A549 (cell line): ENCODE data around the gene ODAD2. TPM values are rescaled to one million over a fixed set of nuclear protein-coding genes. Genes with fewer than 3 reads are reported as not detected.

Source experiments
- ATAC-seq, 2 experiments: fragments of 200-7000 bp in 1 of 2; fragments of >200 bp in 1 of 2; cut with Nextera tagmentation in 1 of 2; cut with Tn5 transposase in 1 of 2; 3 replicates each; pipeline versions ENCODE4 v1.8.0 to v1.9.1; 2018 to 2020; ENCODE audit warnings: mild to moderate bottlenecking in 1 of 2, moderate library complexity in 1 of 2
- CTCF ChIA-PET: fragments of 300-600 bp; sonication (Branson Sonifier 250); formaldehyde crosslinking; extraction: SDS; loops from one replicate; lab custom pipeline; 2021; ENCODE audit warnings: antibody characterized with exemption, inconsistent platforms; lab: Yijun Ruan, JAX
- POLR2A ChIA-PET: fragments of 350-600 bp; formaldehyde crosslinking; extraction: SDS; loops from one replicate; lab custom pipeline; 2021; ENCODE audit warnings: antibody characterized with exemption, inconsistent platforms; lab: Yijun Ruan, JAX
- DNase-seq, 2 experiments: peaks; one replicate each; pipeline versions ENCODE4 v3.0.0 to v3.0.0-alpha.2; 2011 to 2016; ENCODE audit warnings: low read depth in 1 of 2, low spot score in 1 of 2
- FAIRE-seq: peaks from 2 replicates; lab custom pipeline; 2011; peaks lifted over from hg19 to GRCh38; lab: Jason Lieb, UNC
- H3K27ac ChIP-seq, 2 experiments: fragments of >200 bp; sonication (Bioruptor Twin); formaldehyde crosslinking; 3 replicates each; pipeline ENCODE4 v1.5.1; 2016 to 2017
- H3K4me1 ChIP-seq: fragments of >200 bp; sonication (Bioruptor Twin); formaldehyde crosslinking; 3 replicates; pipeline ENCODE4 v1.6.1; 2016
- H3K4me2 ChIP-seq: fragments of >200 bp; sonication (Bioruptor Twin); formaldehyde crosslinking; 3 replicates; pipeline ENCODE4 v1.6.1; 2016
- H3K4me3 ChIP-seq: fragments of >200 bp; sonication (Bioruptor Twin); formaldehyde crosslinking; 3 replicates; pipeline ENCODE4 v1.5.1; 2016
- H3K9me3 ChIP-seq: fragments of >200 bp; sonication (Bioruptor Twin); formaldehyde crosslinking; 3 replicates; pipeline ENCODE4 v1.6.1; 2016
- BHLHE40 ChIP-seq: IDR thresholded peaks from 2 replicates; pipeline ENCODE4 v1.6.1; 2012; ENCODE audit warnings: low read depth, low read length, inconsistent platforms
- CBX8 ChIP-seq: fragments of 200-600 bp; sonication (generic); IDR thresholded peaks from 2 replicates; pipeline ENCODE4 v1.6.1; 2016
- CEBPB ChIP-seq, 2 experiments: fragments of >200 bp in 1 of 2; sonication (Bioruptor Twin) in 1 of 2; formaldehyde crosslinking in 1 of 2; IDR thresholded peaks; 2 replicates each; pipeline ENCODE4 v1.6.1; 2012 to 2016
- CHD2 ChIP-seq: fragments of 150-350 bp; IDR thresholded peaks from 2 replicates; pipeline ENCODE4 v1.6.1; 2014; ENCODE audit warnings: low read length; ENCODE audit not compliant: partially characterized antibody
- EP300 ChIP-seq, 2 experiments: fragments of >200 bp; sonication (Bioruptor Twin); formaldehyde crosslinking; IDR thresholded peaks; 2 replicates in 1 of 2; 3 replicates in 1 of 2; pipeline ENCODE4 v1.6.1; 2016 to 2017
- FOSB ChIP-seq: fragments of 250-450 bp; sonication (Bioruptor Pico); IDR thresholded peaks from 2 replicates; pipeline ENCODE4 v1.5.0; 2020; ENCODE audit warnings: mild to moderate bottlenecking, moderate library complexity
- GATA3 ChIP-seq: IDR thresholded peaks from 2 replicates; pipeline ENCODE4 v1.6.1; 2012; ENCODE audit warnings: borderline replicate concordance
- HDAC2 ChIP-seq: fragments of 200-600 bp; sonication (generic); IDR thresholded peaks from 2 replicates; pipeline ENCODE4 v1.6.1; 2016
- HOXA7 ChIP-seq: fragments of 250-450 bp; sonication (Bioruptor Pico); IDR thresholded peaks from 2 replicates; pipeline ENCODE4 v1.5.0; 2020; ENCODE audit warnings: mild to moderate bottlenecking, moderate library complexity
- HOXB5 ChIP-seq: fragments of 250-450 bp; sonication (Bioruptor Pico); IDR thresholded peaks from 2 replicates; pipeline ENCODE4 v1.5.0; 2020; ENCODE audit warnings: mild to moderate bottlenecking, moderate library complexity
- JUN ChIP-seq, 2 experiments: fragments of >200 bp; sonication (Bioruptor Twin); formaldehyde crosslinking; IDR thresholded peaks; 2 replicates in 1 of 2; 3 replicates in 1 of 2; pipeline ENCODE4 v1.6.1; 2016 to 2017
- JUNB ChIP-seq: fragments of >200 bp; sonication (Bioruptor Twin); formaldehyde crosslinking; IDR thresholded peaks from 2 replicates; pipeline ENCODE4 v1.6.1; 2016
- KDM1A ChIP-seq: fragments of 200-600 bp; sonication (generic); IDR thresholded peaks from 2 replicates; pipeline ENCODE4 v1.6.1; 2016; ENCODE audit warnings: low read depth, mild to moderate bottlenecking
- KDM5A ChIP-seq: fragments of 200-600 bp; sonication (generic); IDR thresholded peaks from 2 replicates; pipeline ENCODE4 v1.6.1; 2016; ENCODE audit warnings: antibody characterized with exemption, mild to moderate bottlenecking
- NFE2L2 ChIP-seq: fragments of 150-350 bp; conservative IDR thresholded peaks from 2 replicates; pipeline ENCODE4 v1.6.1; 2014; ENCODE audit warnings: low read length
- NPAS2 ChIP-seq: fragments of 250-450 bp; sonication (Bioruptor Pico); IDR thresholded peaks from 2 replicates; pipeline ENCODE4 v1.8.0; 2022; ENCODE audit warnings: mild to moderate bottlenecking, moderate library complexity, borderline replicate concordance
- NR3C1 ChIP-seq: fragments of >200 bp; sonication (Bioruptor Twin); formaldehyde crosslinking; IDR thresholded peaks from 3 replicates; pipeline ENCODE4 v1.6.1; 2017
- PHF8 ChIP-seq: fragments of 200-600 bp; sonication (generic); IDR thresholded peaks from 2 replicates; pipeline ENCODE4 v1.6.1; 2016; ENCODE audit warnings: low read depth, mild to moderate bottlenecking, antibody characterized with exemption, moderate library complexity, borderline replicate concordance
- POLR2A ChIP-seq: IDR thresholded peaks from 2 replicates; pipeline ENCODE4 v1.6.1; 2012; ENCODE audit warnings: mild to moderate bottlenecking, low read length
- RARB ChIP-seq: fragments of 250-450 bp; sonication (Bioruptor Pico); IDR thresholded peaks from 2 replicates; pipeline ENCODE4 v1.8.0; 2021; ENCODE audit warnings: mild to moderate bottlenecking, moderate library complexity
- RCOR1 ChIP-seq: fragments of 150-350 bp; IDR thresholded peaks from 2 replicates; pipeline ENCODE4 v1.6.1; 2014; ENCODE audit warnings: antibody characterized with exemption, low read length, low read depth
- RNF2 ChIP-seq: fragments of 200-600 bp; sonication (generic); IDR thresholded peaks from 2 replicates; pipeline ENCODE4 v1.6.1; 2016; ENCODE audit warnings: low read depth, mild to moderate bottlenecking, antibody characterized with exemption, moderate library complexity, borderline replicate concordance
- SMC3 ChIP-seq: fragments of >200 bp; sonication (Bioruptor Twin); formaldehyde crosslinking; IDR thresholded peaks from 3 replicates; pipeline ENCODE4 v1.6.1; 2018; ENCODE audit warnings: inconsistent platforms
- SREBF2 ChIP-seq: fragments of 450-650 bp; IDR thresholded peaks from 2 replicates; pipeline ENCODE4 v1.6.1; 2014; ENCODE audit warnings: mild to moderate bottlenecking, moderate library complexity
- TFCP2L1 ChIP-seq: fragments of 250-450 bp; sonication (Bioruptor Pico); IDR thresholded peaks from 2 replicates; pipeline ENCODE4 v1.5.0; 2021; ENCODE audit warnings: mild to moderate bottlenecking
- TP53 ChIP-seq: fragments of 250-450 bp; sonication (Bioruptor Pico); IDR thresholded peaks from 2 replicates; pipeline ENCODE4 v1.5.0; 2021; ENCODE audit warnings: mild to moderate bottlenecking, moderate library complexity
- WGBS: methylation state at CpG from one replicate; pipeline ENCODE4 v1.1.6; 2017; ENCODE audit errors: missing lambda C conversion rate; 5-methylcytosine and 5-hydroxymethylcytosine counted together
- polyA plus RNA-seq, 4 experiments: library from polyadenylated mRNA; depleted of rRNA in 3 of 4; stranded (reverse); fragments of >200 nt; fragmentation: RNase III in 1 of 4; extraction: RNeasy Plus Mini Kit Qiagen cat#74134 plus additional on column Dnase treatment in 1 of 4; gene quantifications; 2 replicates in 3 of 4; 3 replicates in 1 of 4; pipeline ENCODE4 v1.2.3, GENCODE V29; 2011 to 2017
- TF ChIP-seq, protein P1 (sequence below): fragments of 250-450 bp; sonication (Bioruptor Pico); IDR thresholded peaks from 2 replicates; pipeline ENCODE4 v1.5.0; 2021; ENCODE audit warnings: mild to moderate bottlenecking, moderate library complexity, borderline replicate concordance
- TF ChIP-seq, protein P2 (sequence below): fragments of 250-450 bp; sonication (Bioruptor Pico); IDR thresholded peaks from 2 replicates; pipeline ENCODE4 v1.5.0; 2020; ENCODE audit warnings: low read depth, mild to moderate bottlenecking, moderate library complexity

The ODAD2 gene
- polyA plus RNA-seq, 2 of the 4 experiments (the other 2 are of a cell fraction): not detected

DNA sequence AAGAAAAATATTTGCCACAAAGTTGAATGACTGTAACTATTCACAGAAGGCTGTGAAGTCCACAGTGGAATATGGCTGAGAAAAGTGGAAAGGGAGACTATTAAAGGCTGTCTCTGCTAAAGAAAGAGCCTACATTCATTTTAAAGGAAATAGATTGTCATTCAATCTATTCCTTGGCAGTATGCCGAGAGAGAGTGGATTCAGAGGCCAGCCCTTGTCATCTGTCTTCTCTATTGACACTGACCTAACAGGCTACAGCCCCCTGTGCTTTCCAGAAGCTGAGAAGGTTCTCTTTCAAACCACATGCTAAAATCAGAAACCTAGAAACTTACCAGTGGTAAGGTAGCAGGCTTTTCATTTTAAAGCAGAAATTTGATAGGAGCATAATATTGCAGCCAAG, 12.1 kb downstream of the ODAD2 start:
- ChIA-PET POLR2A (no interaction called here), CTCF (no interaction called here)
- DNase-seq: no peak
- ATAC-seq: no peak
- Histone ChIP-seq H3K9me3 (no peaks in the 10 kb centered on the region), H3K4me1 (no peaks in the 10 kb centered on the region), H3K27ac (no peak overlapping the region), H3K4me3 (no peak overlapping the region), H3K4me2 (no peak overlapping the region)
- WGBS: 7% methylated on average over 1 of the region's 1 CpG
- no peak for FAIRE-seq
- TF ChIP-seq, protein P1, sequence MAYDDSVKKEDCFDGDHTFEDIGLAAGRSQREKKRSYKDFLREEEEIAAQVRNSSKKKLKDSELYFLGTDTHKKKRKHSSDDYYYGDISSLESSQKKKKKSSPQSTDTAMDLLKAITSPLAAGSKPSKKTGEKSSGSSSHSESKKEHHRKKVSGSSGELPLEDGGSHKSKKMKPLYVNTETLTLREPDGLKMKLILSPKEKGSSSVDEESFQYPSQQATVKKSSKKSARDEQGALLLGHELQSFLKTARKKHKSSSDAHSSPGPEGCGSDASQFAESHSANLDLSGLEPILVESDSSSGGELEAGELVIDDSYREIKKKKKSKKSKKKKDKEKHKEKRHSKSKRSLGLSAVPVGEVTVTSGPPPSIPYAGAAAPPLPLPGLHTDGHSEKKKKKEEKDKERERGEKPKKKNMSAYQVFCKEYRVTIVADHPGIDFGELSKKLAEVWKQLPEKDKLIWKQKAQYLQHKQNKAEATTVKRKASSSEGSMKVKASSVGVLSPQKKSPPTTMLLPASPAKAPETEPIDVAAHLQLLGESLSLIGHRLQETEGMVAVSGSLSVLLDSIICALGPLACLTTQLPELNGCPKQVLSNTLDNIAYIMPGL (CRISPR knock-in tag): no peak
- TF ChIP-seq HDAC2 (no peak), POLR2A (no peak), PHF8 (no peak), EP300 (IDR thresholded peaks at IDR 0.05) (no peak), JUN (IDR thresholded peaks at IDR 0.05) (no peak), KDM5A (no peak), CBX8 (no peak), FOSB (CRISPR knock-in tag) (no peak), HOXB5 (CRISPR knock-in tag) (no peak), RNF2 (no peak), NFE2L2 (no peak), SREBF2 (no peak), KDM1A (no peak)
- TF ChIP-seq, protein P2, sequence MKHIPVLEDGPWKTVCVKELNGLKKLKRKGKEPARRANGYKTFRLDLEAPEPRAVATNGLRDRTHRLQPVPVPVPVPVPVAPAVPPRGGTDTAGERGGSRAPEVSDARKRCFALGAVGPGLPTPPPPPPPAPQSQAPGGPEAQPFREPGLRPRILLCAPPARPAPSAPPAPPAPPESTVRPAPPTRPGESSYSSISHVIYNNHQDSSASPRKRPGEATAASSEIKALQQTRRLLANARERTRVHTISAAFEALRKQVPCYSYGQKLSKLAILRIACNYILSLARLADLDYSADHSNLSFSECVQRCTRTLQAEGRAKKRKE (CRISPR knock-in tag): no peak

DNA sequence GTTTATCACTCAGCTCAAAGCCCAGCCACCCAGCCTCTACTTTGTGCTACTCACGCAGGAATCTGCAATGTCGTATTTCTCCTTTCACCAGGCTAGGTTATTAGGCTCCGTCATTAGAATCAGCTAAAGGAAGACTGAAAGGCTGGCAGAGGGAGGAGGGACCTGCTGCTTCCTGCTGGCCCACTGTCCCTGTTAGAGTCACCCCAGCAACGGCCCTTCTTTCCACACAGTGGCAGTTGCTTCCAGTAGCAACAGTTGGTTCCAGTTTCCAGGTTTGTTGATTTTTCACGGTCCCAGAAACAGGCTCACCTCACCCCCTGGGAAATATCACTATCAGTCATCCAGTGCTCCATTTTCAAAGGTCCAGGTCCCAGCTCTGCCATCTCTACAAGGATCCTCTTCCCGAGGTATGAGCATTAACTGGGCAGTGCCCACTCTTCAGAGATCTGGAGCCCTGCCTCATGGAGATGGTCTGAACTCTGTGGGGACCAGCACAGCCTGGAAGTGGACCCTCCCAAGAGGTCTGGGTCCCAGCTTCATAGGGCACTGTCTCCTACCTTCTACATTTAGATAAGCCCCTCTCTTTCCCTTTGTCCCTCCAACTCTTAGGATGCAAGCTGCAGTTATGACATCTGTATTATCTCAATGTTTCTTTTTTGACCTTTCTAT, 15.9 kb downstream of the ODAD2 start:
- no peak overlapping the region for H3K4me3 ChIP-seq
- TF ChIP-seq NPAS2 (CRISPR knock-in tag) (no peak), RNF2 (no peak), JUNB (no peak), GATA3 (no peak), NR3C1 (no peak), JUN (IDR thresholded peaks at IDR 0.05) (no peak), BHLHE40 (no peak), TFCP2L1 (no peak), TP53 (CRISPR knock-in tag) (no peak), RCOR1 (no peak), NFE2L2 (no peak), KDM1A (no peak), RARB (CRISPR knock-in tag) (no peak), CHD2 (no peak), SMC3 (no peak), HOXA7 (CRISPR knock-in tag) (no peak), CEBPB (IDR thresholded peaks at IDR 0.05) (no peak)
- TF ChIP-seq, protein P2 (CRISPR knock-in tag): no peak
- TF ChIP-seq, all 56 proteins: peak for 0
- ATAC-seq (no peak), FAIRE-seq (no peak), DNase-seq (no peak)
- Histone ChIP-seq H3K4me2 (no peak overlapping the region), H3K27ac (no peak overlapping the region), H3K4me1 (no peaks in the 10 kb centered on the region), H3K9me3 (no peaks in the 10 kb centered on the region)
- WGBS: 6% methylated on average over 6 of the region's 6 CpGs
- ChIA-PET POLR2A (no interaction called here), CTCF (interaction anchor here (0.6 kb wide), 1 partner anchor 35 kb away, joined by 3 read pairs; no protein-coding TSS in a partner anchor)
